HG03097 (cell line): Measurements from ENCODE around the gene METTL26.
A peak's percentile ranks its signal among the peaks of the same experiment; 100 is the strongest.

Experiments
- ATAC-seq: cut with Tn5 transposase; IDR thresholded peaks from one replicate; pipeline ENCODE4 v1.9.1; 2021; ENCODE audit not compliant: unreplicated experiment, low FRiP score

Gene METTL26

GRCh38 chr16:660459-661183 lies 24.5 kb upstream of the METTL26 start:
- ATAC-seq, result peak; percentile 39

- ATAC-seq, result no peak
Measured at GRCh38 chr16:660132-660458, 24.0 kb upstream of the METTL26 start.

- ATAC-seq, result no peak
Measured at GRCh38 chr16:659618-660017, 23.5 kb upstream of the METTL26 start.

GRCh38 chr16:658679-659571 lies 22.8 kb upstream of the METTL26 start:
- no peak for ATAC-seq

GRCh38 chr16:657487-657886 lies 21.4 kb upstream of the METTL26 start:
- no peak for ATAC-seq

GRCh38 chr16:654034-654433 lies 17.9 kb upstream of the METTL26 start:
- ATAC-seq, result no peak

- ATAC-seq, result no peak
Measured at GRCh38 chr16:652454-653305, 16.6 kb upstream of the METTL26 start.

- no peak for ATAC-seq
Measured at GRCh38 chr16:651844-652243, 15.7 kb upstream of the METTL26 start.

- no peak for ATAC-seq
Measured at GRCh38 chr16:649631-650030, 13.5 kb upstream of the METTL26 start.

- ATAC-seq, result peak; percentile 75
Measured at GRCh38 chr16:648781-649589, 12.9 kb upstream of the METTL26 start, which contains the start of gene WDR90. Gene WDR90, plus strand, starts transcription at chr16:649365. Its CDS starts 52 bp downstream, at chr16:649417.

GRCh38 chr16:648071-648780 lies 12.1 kb upstream of the METTL26 start:
- ATAC-seq, result no peak

- ATAC-seq, result no peak
Measured at GRCh38 chr16:647173-647902, 11.2 kb upstream of the METTL26 start.

GRCh38 chr16:646679-647172 lies 10.6 kb upstream of the METTL26 start:
- no peak for ATAC-seq

- ATAC-seq, result no peak
Measured at GRCh38 chr16:645852-646678, 10.0 kb upstream of the METTL26 start.

- ATAC-seq, result no peak
Measured at GRCh38 chr16:644556-644955, 8.5 kb upstream of the METTL26 start.

GRCh38 chr16:643050-643368 lies 6.9 kb upstream of the METTL26 start:
- no peak for ATAC-seq

GRCh38 chr16:642189-643049 lies 6.3 kb upstream of the METTL26 start:
- peak; percentile 21 for ATAC-seq
